ENCODE data around the gene CPSF3. TPM values are rescaled to one million over a fixed set of nuclear protein-coding genes. Genes with fewer than 3 reads are reported as not detected.

The CPSF3 gene
- total and polyA plus RNA-seq, 2 of the 13 experiments (the other 11 are each of a cell fraction or from before 2014, with no cell fraction given) = 19.8 to 93.0 TPM

DNA sequence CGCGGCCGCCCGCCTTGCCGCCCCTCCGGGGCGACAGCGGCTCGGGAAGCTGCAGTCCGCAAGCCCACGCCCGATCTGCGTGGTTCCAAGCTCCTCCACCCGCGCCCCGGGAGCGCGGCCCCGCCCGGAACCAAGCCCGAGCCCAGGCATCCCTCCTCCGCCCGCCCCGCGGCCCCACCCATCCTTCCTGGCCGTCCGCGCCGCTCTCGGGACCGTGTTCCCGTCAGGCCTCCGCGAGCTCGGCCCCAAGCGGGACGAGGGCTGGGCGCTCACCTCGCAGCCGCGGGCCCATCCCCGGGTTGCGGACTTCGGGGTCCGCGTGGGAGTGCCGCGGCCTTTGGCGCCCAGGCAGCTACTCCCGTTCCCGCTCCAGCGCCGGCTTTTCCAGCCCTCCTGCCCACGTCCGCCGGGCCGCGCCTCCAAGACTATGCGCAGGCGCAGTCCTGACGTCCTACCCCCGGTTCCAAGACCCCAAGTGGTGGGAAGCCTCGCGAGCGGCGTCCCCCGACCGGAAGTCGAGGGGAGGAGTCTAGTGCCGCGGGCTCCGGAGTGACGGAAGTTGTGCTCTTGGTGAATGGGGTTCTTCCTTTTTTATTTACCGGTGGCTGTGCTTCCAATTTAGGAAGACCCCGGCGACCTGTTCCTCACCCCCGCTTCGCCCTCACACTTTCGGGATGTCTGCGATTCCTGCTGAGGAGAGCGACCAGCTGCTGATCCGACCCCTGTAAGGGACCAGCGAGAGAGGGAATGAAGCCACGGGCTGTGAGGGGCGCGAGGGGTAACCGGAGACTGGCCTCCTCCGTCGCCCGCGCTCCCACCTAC is at the start of gene CPSF3, which contains the start of gene ITGB1BP1 (continued):
- TF ChIP-seq ZNF431 (CRISPR knock-in tag; IDR thresholded peaks at IDR 0.05; ENCODE audit: borderline replicate concordance, low read depth) (peak; percentile 94; the same call in 1 of the 2 replicates), ZNF883 (CRISPR knock-in tag; IDR thresholded peaks at IDR 0.05; ENCODE audit: not compliant biosample characterization) (peak; percentile 92), PAWR (CRISPR knock-in tag; IDR thresholded peaks at IDR 0.05; ENCODE audit: borderline replicate concordance) (no peak), MIER2 (CRISPR knock-in tag; IDR thresholded peaks at IDR 0.05) (0 out of 2 replicates have a peak, but pooled peaks have one; percentile 13), SOX13 (IDR thresholded peaks at IDR 0.05) (no peak), SOX13 (CRISPR knock-in tag; conservative IDR thresholded peaks at IDR 0.05 in 1 of 2, IDR thresholded peaks at IDR 0.05 in 1 of 2) (peak in 1 of 2 experiments; percentile 54; a peak in 1 of 4 replicates), STAT5B (CRISPR knock-in tag; IDR thresholded peaks at IDR 0.05) (no peak), ZNF24 (IDR thresholded peaks at IDR 0.05) (0 out of 2 replicates have a peak, but pooled peaks have one; percentile 8), SP4 (CRISPR knock-in tag; IDR thresholded peaks at IDR 0.05) (peak; percentile 91), PAF1 (CRISPR knock-in tag; IDR thresholded peaks at IDR 0.05) (no peak), CBFB (CRISPR knock-in tag; IDR thresholded peaks at IDR 0.05) (peak; percentile 85), TMF1 (CRISPR knock-in tag; IDR thresholded peaks at IDR 0.05; ENCODE audit: low read depth) (no peak), ONECUT2 (CRISPR knock-in tag; IDR thresholded peaks at IDR 0.05) (no peak), ZNF83 (CRISPR knock-in tag; IDR thresholded peaks at IDR 0.05; ENCODE audit: borderline replicate concordance) (peak; percentile 32; the same call in 1 of the 2 replicates), TAF1 (CRISPR knock-in tag; IDR thresholded peaks at IDR 0.05) (peak; percentile 96), HOXA3 (CRISPR knock-in tag; IDR thresholded peaks at IDR 0.05) (peak; percentile 84)
- TF ChIP-seq, protein P1, sequence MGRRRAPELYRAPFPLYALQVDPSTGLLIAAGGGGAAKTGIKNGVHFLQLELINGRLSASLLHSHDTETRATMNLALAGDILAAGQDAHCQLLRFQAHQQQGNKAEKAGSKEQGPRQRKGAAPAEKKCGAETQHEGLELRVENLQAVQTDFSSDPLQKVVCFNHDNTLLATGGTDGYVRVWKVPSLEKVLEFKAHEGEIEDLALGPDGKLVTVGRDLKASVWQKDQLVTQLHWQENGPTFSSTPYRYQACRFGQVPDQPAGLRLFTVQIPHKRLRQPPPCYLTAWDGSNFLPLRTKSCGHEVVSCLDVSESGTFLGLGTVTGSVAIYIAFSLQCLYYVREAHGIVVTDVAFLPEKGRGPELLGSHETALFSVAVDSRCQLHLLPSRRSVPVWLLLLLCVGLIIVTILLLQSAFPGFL (CRISPR knock-in tag; IDR thresholded peaks at IDR 0.05) = no peak
- TF ChIP-seq, protein P2, sequence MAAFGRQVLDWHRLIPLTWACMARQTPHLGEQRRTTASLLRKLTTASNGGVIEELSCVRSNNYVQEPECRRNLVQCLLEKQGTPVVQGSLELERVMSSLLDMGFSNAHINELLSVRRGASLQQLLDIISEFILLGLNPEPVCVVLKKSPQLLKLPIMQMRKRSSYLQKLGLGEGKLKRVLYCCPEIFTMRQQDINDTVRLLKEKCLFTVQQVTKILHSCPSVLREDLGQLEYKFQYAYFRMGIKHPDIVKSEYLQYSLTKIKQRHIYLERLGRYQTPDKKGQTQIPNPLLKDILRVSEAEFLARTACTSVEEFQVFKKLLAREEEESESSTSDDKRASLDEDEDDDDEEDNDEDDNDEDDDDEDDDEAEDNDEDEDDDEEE (CRISPR knock-in tag; IDR thresholded peaks at IDR 0.05) = peak; percentile 66; the same call in 1 of the 2 replicates
- TF ChIP-seq, protein P3, sequence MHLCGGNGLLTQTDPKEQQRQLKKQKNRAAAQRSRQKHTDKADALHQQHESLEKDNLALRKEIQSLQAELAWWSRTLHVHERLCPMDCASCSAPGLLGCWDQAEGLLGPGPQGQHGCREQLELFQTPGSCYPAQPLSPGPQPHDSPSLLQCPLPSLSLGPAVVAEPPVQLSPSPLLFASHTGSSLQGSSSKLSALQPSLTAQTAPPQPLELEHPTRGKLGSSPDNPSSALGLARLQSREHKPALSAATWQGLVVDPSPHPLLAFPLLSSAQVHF (CRISPR knock-in tag; IDR thresholded peaks at IDR 0.05) = peak; percentile 47; the same call in 1 of the 2 replicates
- TF ChIP-seq, protein P4, sequence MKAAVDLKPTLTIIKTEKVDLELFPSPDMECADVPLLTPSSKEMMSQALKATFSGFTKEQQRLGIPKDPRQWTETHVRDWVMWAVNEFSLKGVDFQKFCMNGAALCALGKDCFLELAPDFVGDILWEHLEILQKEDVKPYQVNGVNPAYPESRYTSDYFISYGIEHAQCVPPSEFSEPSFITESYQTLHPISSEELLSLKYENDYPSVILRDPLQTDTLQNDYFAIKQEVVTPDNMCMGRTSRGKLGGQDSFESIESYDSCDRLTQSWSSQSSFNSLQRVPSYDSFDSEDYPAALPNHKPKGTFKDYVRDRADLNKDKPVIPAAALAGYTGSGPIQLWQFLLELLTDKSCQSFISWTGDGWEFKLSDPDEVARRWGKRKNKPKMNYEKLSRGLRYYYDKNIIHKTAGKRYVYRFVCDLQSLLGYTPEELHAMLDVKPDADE (CRISPR knock-in tag; IDR thresholded peaks at IDR 0.05) = 0 out of 2 replicates have a peak, but pooled peaks have one; percentile 49
- TF ChIP-seq, protein P5, sequence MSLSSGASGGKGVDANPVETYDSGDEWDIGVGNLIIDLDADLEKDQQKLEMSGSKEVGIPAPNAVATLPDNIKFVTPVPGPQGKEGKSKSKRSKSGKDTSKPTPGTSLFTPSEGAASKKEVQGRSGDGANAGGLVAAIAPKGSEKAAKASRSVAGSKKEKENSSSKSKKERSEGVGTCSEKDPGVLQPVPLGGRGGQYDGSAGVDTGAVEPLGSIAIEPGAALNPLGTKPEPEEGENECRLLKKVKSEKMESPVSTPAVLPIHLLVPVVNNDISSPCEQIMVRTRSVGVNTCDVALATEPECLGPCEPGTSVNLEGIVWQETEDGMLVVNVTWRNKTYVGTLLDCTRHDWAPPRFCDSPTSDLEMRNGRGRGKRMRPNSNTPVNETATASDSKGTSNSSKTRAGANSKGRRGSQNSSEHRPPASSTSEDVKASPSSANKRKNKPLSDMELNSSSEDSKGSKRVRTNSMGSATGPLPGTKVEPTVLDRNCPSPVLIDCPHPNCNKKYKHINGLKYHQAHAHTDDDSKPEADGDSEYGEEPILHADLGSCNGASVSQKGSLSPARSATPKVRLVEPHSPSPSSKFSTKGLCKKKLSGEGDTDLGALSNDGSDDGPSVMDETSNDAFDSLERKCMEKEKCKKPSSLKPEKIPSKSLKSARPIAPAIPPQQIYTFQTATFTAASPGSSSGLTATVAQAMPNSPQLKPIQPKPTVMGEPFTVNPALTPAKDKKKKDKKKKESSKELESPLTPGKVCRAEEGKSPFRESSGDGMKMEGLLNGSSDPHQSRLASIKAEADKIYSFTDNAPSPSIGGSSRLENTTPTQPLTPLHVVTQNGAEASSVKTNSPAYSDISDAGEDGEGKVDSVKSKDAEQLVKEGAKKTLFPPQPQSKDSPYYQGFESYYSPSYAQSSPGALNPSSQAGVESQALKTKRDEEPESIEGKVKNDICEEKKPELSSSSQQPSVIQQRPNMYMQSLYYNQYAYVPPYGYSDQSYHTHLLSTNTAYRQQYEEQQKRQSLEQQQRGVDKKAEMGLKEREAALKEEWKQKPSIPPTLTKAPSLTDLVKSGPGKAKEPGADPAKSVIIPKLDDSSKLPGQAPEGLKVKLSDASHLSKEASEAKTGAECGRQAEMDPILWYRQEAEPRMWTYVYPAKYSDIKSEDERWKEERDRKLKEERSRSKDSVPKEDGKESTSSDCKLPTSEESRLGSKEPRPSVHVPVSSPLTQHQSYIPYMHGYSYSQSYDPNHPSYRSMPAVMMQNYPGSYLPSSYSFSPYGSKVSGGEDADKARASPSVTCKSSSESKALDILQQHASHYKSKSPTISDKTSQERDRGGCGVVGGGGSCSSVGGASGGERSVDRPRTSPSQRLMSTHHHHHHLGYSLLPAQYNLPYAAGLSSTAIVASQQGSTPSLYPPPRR (CRISPR knock-in tag; IDR thresholded peaks at IDR 0.05; ENCODE audit: borderline replicate concordance) = peak; percentile 69
